HG03460 (cell line): ENCODE data around the gene SIGLEC11.
"Not testable (repeated sequence)": the region's sequence is repeated elsewhere in the genome, so short reads cannot be mapped to it uniquely, and the experiment has no call there.

Experiments used
- ATAC-seq: cut with Tn5 transposase; IDR thresholded peaks from one replicate; pipeline ENCODE4 v1.9.1; 2021; ENCODE audit not compliant: unreplicated experiment

SIGLEC11 gene

GRCh38 chr19:49927526-49928264 is 33.3 kb downstream of the SIGLEC11 start:
- ATAC-seq, result no peak

GRCh38 chr19:49926515-49926914 is 34.5 kb downstream of the SIGLEC11 start:
- ATAC-seq, result no peak

GRCh38 chr19:49925486-49925885 is 35.5 kb downstream of the SIGLEC11 start:
- ATAC-seq, result no peak

DNA sequence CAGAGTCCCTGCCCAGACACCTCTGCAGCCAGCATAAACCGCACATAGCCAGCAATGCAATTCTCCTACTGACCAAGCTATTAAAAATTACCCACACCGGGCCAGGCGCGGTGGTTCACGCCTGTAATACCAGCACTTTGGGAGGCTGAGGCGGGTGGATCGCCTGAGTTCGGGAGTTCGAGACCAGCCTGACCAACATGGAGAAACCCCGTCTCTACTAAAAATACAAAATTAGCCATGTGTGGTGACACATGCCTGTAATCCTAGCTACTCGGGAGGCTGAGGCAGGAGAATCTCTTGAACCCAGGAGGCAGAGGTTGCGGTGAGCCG is 36.1 kb downstream of the SIGLEC11 start:
- not testable (repeated sequence) for ATAC-seq

GRCh38 chr19:49924004-49924880 is 36.7 kb downstream of the SIGLEC11 start:
- ATAC-seq, result no peak

- ATAC-seq, result no peak
These were observed 37.6 kb downstream of the SIGLEC11 start for GRCh38 chr19:49923055-49924003.

- no peak for ATAC-seq
These were observed 38.8 kb downstream of the SIGLEC11 start for GRCh38 chr19:49921871-49922795.

- ATAC-seq, result no peak
These were observed 40.2 kb downstream of the SIGLEC11 start for GRCh38 chr19:49920624-49921363.

GRCh38 chr19:49918089-49918488 is 42.9 kb downstream of the SIGLEC11 start:
- no peak for ATAC-seq

GRCh38 chr19:49916839-49917733 is 43.9 kb downstream of the SIGLEC11 start:
- no peak for ATAC-seq

GRCh38 chr19:49915271-49915670 is 45.7 kb downstream of the SIGLEC11 start:
- no peak for ATAC-seq

DNA sequence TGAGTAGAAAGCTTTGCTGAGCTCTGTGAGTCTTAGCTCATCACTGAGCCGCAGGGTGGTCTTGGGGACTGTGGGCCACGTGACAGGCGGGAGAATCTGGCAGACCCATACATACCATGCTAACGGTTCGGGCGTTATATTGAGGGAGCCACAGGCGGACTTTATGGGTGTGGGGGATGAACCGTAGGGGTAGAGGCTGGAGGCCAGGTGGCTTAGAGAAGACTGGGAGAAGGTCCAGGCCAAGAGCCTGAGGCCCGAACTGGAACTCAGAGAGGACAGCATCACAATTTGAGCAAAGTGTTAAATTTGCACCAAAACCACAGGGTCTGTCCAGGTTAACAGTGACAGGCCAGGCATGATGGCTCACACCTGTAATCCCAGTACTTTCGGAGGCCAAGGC is 47.3 kb downstream of the SIGLEC11 start:
- no peak for ATAC-seq

DNA sequence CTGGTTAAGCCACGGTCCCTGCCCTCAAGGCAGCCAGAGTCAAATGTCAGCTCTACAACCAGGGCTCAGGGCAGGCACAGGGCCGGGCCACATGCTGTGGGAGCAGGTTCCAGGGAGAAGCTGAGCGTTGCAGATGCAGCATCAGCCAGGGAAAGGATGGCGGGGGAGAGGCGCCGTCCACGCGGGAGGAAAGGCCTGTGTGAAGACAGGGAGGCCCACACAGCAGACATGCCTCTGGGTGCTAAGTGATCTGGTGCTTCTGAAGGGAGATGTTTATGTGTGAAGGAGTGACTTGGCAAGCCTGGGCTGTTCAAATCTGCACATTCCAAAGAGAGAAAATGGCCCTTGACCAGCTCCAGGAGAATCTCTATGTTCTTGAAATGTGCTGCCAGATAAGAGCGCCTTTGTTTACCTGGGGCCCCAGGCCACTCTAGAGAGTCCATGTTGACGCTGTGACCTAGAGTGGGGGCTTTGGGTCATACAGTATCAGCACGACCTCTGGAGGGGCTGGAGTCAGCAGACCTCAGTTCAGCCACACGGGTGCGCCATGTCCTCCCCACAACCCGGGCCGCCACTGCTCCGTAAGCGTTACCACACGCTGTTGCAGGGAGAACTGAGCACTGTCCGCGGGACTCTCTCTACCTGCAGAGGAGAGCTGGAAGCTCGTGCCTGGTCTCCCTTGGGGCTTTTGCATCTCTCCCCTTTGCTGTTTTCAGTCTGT is 47.8 kb downstream of the SIGLEC11 start:
- no peak for ATAC-seq

DNA sequence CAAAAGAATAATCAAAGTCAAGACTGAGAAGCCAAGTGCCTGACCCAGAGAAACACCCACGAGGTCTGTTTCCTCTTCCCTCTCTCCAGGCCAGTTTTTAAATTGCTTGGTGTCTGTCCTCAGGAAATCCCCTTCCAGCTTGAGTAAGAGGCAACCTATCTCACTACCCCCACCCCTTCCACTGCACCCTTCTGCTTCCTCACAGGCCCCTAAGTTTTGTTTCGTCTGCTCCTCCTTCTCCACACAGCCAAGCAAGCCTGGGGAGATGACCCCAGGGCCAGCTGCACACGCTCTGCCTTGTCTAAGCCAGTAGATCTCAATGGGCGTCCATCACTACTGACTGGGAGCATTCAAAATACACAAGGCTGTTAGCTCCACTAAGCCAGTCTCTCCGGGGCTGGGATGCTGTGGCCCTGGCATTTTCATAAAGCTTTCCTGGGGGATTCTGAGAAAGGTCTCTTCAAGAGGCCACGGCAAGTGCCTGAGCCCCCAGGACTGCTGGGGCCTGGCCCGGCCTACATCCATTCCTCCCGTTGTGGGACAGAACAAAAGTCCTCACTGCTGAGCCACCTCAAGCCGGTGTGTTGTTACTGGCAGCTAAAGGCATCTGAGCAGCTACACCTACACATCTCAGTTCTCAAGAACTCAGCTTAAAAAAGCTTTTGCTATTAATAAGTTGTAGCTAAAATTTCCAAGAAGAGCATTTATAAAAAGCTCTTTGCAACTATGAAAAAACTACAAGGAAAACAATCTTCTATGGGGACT is 49.4 kb downstream of the SIGLEC11 start:
- no peak for ATAC-seq

- no peak for ATAC-seq
These were observed 50.8 kb downstream of the SIGLEC11 start for GRCh38 chr19:49910179-49910578.

DNA sequence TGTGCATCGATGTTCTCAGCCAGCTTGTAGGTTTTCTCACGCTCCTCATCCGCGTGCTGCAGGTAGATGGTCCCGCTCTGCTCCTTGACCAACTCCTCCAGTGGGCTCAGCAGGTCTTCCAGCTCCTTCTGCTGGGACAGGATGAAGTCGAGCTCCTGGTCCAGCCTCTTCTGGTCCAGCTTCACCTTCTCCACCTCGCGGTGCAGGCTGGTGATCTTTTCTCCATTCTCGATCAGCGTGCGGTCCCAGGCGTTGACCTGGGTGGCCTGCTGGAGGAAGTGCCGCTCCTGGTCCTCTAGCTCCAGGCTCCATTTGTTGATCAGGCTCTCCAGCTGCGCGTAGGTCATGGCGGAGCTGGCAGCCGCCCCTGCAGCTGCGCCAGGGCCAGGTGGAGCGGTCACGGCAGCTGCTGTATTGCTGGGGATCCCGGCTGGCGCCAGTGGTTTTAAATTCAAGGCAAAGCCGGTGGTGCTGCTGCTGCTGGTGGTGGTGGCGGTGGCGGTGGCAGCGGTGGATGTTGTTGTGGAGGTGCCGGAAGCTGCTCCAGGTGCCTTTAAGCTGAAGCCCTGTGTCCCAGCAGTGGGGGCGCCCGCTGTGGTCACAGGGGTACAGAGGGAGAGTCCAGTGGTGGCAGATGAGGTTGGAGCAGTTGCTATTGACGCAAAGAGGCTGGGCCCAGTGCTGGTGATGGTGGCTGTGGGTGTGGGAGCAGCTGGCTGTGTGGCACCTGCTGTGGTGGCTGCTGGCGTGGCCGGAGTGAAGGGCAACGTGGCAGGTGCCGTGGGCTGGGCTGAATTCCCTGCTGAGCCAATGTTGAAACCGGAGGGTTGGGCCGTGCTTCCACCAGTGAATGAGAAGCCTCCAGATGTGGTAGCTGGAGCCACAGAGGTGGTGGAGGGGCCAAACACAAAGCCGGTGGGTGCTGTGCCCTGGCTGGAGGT is 52.2 kb downstream of the SIGLEC11 start:
- no peak for ATAC-seq
